Activated naive CD8-positive, alpha-beta T cell treated with anti-CD3 and anti-CD28 coated beads, Interleukin-2, amount 50 U/mL, for 24 hours (primary cell): ENCODE data around the gene PAM.
"Not testable (repeated sequence)": the region's sequence is repeated elsewhere in the genome, so short reads cannot be mapped to it uniquely, and the experiment has no call there.

ENCODE experiments used
- ATAC-seq: fragments of 150-1000 bp; cut with Tn5 transposase; one replicate; pipeline ENCODE4 v1.10.0; 2021
- DNase-seq: peaks from one replicate; pipeline ENCODE4 v3.0.0; 2021
- H3K27ac Mint-ChIP-seq: one replicate; pipeline ENCODE4 v1.8.0; 2021; ENCODE audit warnings: mild to moderate bottlenecking, mixed read lengths
- H3K27me3 Mint-ChIP-seq: one replicate; pipeline ENCODE4 v1.8.0; 2021; ENCODE audit warnings: mixed read lengths
- H3K36me3 Mint-ChIP-seq: one replicate; pipeline ENCODE4 v1.8.0; 2021; ENCODE audit warnings: low read depth, mixed read lengths
- H3K4me1 Mint-ChIP-seq: one replicate; pipeline ENCODE4 v1.8.0; 2021; ENCODE audit warnings: mixed read lengths
- H3K4me3 Mint-ChIP-seq: one replicate; pipeline ENCODE4 v1.8.0; 2021; ENCODE audit warnings: mild to moderate bottlenecking, moderate library complexity, mixed read lengths
- H3K9me3 Mint-ChIP-seq: one replicate; pipeline ENCODE4 v1.8.0; 2021; ENCODE audit warnings: mixed read lengths

The PAM gene

GRCh38 chr5:102986074-102986473, 231.0 kb downstream of the PAM start:
- Mint-ChIP-seq H3K4me3 (no peak overlapping the region), H3K36me3 (peaks cover 20% of the 10 kb centered on the region), H3K27ac (no peak overlapping the region), H3K27me3 (no peaks in the 10 kb centered on the region), H3K4me1 (no peaks in the 10 kb centered on the region), H3K9me3 (peaks cover 25% of the 10 kb centered on the region)
- DNase-seq (no peak), ATAC-seq (no peak)

- Mint-ChIP-seq H3K4me1 (no peaks in the 10 kb centered on the region), H3K27me3 (no peaks in the 10 kb centered on the region), H3K36me3 (peaks cover 7% of the 10 kb centered on the region), H3K9me3 (peaks cover 7% of the 10 kb centered on the region), H3K4me3 (no peak overlapping the region), H3K27ac (no peak overlapping the region)
- ATAC-seq (no peak), DNase-seq (no peak)
Measured at GRCh38 chr5:102988459-102988858, 233.4 kb downstream of the PAM start.

GRCh38 chr5:102991802-102992201, 236.7 kb downstream of the PAM start:
- H3K27me3 Mint-ChIP-seq: no peaks in the 10 kb centered on the region
- no peaks in the 10 kb centered on the region for H3K9me3 Mint-ChIP-seq
- ATAC-seq (no peak), DNase-seq (no peak)
- H3K36me3 Mint-ChIP-seq: peaks cover 16% of the 10 kb centered on the region
- H3K27ac Mint-ChIP-seq: no peak overlapping the region
- H3K4me1 Mint-ChIP-seq: no peaks in the 10 kb centered on the region
- H3K4me3 Mint-ChIP-seq: no peak overlapping the region

GRCh38 chr5:102996011-102996575, 241.0 kb downstream of the PAM start:
- no peak for DNase-seq
- Mint-ChIP-seq H3K4me1 (no peaks in the 10 kb centered on the region), H3K36me3 (peaks cover 23% of the 10 kb centered on the region), H3K27me3 (no peaks in the 10 kb centered on the region), H3K9me3 (no peaks in the 10 kb centered on the region), H3K27ac (no peak overlapping the region), H3K4me3 (no peak overlapping the region)
- ATAC-seq: no peak

- H3K27ac Mint-ChIP-seq: no peak overlapping the region
- no peaks in the 10 kb centered on the region for H3K27me3 Mint-ChIP-seq
- no peak overlapping the region for H3K4me3 Mint-ChIP-seq
Measured at GRCh38 chr5:102998224-102998623, 243.1 kb downstream of the PAM start.

GRCh38 chr5:102999191-102999590, 244.1 kb downstream of the PAM start:
- H3K9me3 Mint-ChIP-seq: no peaks in the 10 kb centered on the region

More at GRCh38 chr5:102998224-102998623, 243.1 kb downstream of the PAM start:
- no peaks in the 10 kb centered on the region for H3K4me1 Mint-ChIP-seq
- ATAC-seq (no peak), DNase-seq (no peak)
- H3K9me3 Mint-ChIP-seq: no peaks in the 10 kb centered on the region
- peaks cover 18% of the 10 kb centered on the region for H3K36me3 Mint-ChIP-seq

GRCh38 chr5:102999621-103000020, 244.5 kb downstream of the PAM start:
- not testable (repeated sequence) for ATAC-seq, H3K9me3 Mint-ChIP-seq, DNase-seq, H3K36me3 Mint-ChIP-seq, H3K27ac Mint-ChIP-seq, H3K27me3 Mint-ChIP-seq, H3K4me3 Mint-ChIP-seq, H3K4me1 Mint-ChIP-seq

More at GRCh38 chr5:102999191-102999590, 244.1 kb downstream of the PAM start:
- no peaks in the 10 kb centered on the region for H3K27me3 Mint-ChIP-seq
- no peak for DNase-seq
- no peaks in the 10 kb centered on the region for H3K4me1 Mint-ChIP-seq
- H3K4me3 Mint-ChIP-seq: no peak overlapping the region
- ATAC-seq: no peak
- H3K36me3 Mint-ChIP-seq: peaks cover 12% of the 10 kb centered on the region
- no peak overlapping the region for H3K27ac Mint-ChIP-seq

- Mint-ChIP-seq H3K36me3 (peaks cover 9% of the 10 kb centered on the region), H3K4me1 (no peaks in the 10 kb centered on the region), H3K9me3 (no peaks in the 10 kb centered on the region), H3K4me3 (no peak overlapping the region), H3K27ac (no peak overlapping the region), H3K27me3 (no peaks in the 10 kb centered on the region)
- ATAC-seq: no peak
- no peak for DNase-seq
Measured at GRCh38 chr5:103000089-103000488, 245.0 kb downstream of the PAM start.

GRCh38 chr5:103003872-103004271, 248.8 kb downstream of the PAM start:
- no peak for DNase-seq
- ATAC-seq: no peak
- no peaks in the 10 kb centered on the region for H3K27me3 Mint-ChIP-seq
- H3K36me3 Mint-ChIP-seq: peaks cover 7% of the 10 kb centered on the region
- no peak overlapping the region for H3K4me3 Mint-ChIP-seq
- no peaks in the 10 kb centered on the region for H3K9me3 Mint-ChIP-seq
- H3K4me1 Mint-ChIP-seq: no peaks in the 10 kb centered on the region
- no peak overlapping the region for H3K27ac Mint-ChIP-seq

GRCh38 chr5:103005276-103005675, 250.2 kb downstream of the PAM start:
- H3K36me3 Mint-ChIP-seq: peaks cover 14% of the 10 kb centered on the region
- no peaks in the 10 kb centered on the region for H3K27me3 Mint-ChIP-seq
- DNase-seq: no peak

GRCh38 chr5:103006921-103007320, 251.8 kb downstream of the PAM start:
- H3K27ac Mint-ChIP-seq: no peak overlapping the region
- no peaks in the 10 kb centered on the region for H3K4me1 Mint-ChIP-seq
- ATAC-seq (no peak), DNase-seq (no peak)
- H3K27me3 Mint-ChIP-seq: no peaks in the 10 kb centered on the region
- H3K4me3 Mint-ChIP-seq: no peak overlapping the region
- peaks cover 23% of the 10 kb centered on the region for H3K36me3 Mint-ChIP-seq
- H3K9me3 Mint-ChIP-seq: no peaks in the 10 kb centered on the region

More at GRCh38 chr5:103005276-103005675, 250.2 kb downstream of the PAM start:
- no peak overlapping the region for H3K27ac Mint-ChIP-seq
- ATAC-seq: no peak
- H3K4me1 Mint-ChIP-seq: no peaks in the 10 kb centered on the region
- no peaks in the 10 kb centered on the region for H3K9me3 Mint-ChIP-seq
- H3K4me3 Mint-ChIP-seq: no peak overlapping the region

GRCh38 chr5:103010168-103010567, 255.1 kb downstream of the PAM start:
- Mint-ChIP-seq H3K27me3 (no peaks in the 10 kb centered on the region), H3K36me3 (peaks cover 41% of the 10 kb centered on the region), H3K9me3 (no peaks in the 10 kb centered on the region), H3K4me1 (no peaks in the 10 kb centered on the region), H3K27ac (no peak overlapping the region), H3K4me3 (no peak overlapping the region)
- ATAC-seq: no peak
- DNase-seq: no peak

- Mint-ChIP-seq H3K27ac (no peak overlapping the region), H3K4me1 (no peaks in the 10 kb centered on the region), H3K36me3 (peaks cover 49% of the 10 kb centered on the region), H3K9me3 (no peaks in the 10 kb centered on the region), H3K4me3 (no peak overlapping the region), H3K27me3 (no peaks in the 10 kb centered on the region)
- no peak for ATAC-seq
- no peak for DNase-seq
Measured at GRCh38 chr5:103013933-103014552, 258.9 kb downstream of the PAM start.

- no peak for DNase-seq
- no peak overlapping the region for H3K27ac Mint-ChIP-seq
- no peaks in the 10 kb centered on the region for H3K4me1 Mint-ChIP-seq
- H3K27me3 Mint-ChIP-seq: no peaks in the 10 kb centered on the region
- H3K36me3 Mint-ChIP-seq: peaks cover 45% of the 10 kb centered on the region
- H3K9me3 Mint-ChIP-seq: no peaks in the 10 kb centered on the region
- ATAC-seq: no peak
- H3K4me3 Mint-ChIP-seq: no peak overlapping the region
Measured at GRCh38 chr5:103014983-103015382, 259.9 kb downstream of the PAM start.

- no peak overlapping the region for H3K27ac Mint-ChIP-seq
- H3K4me3 Mint-ChIP-seq: no peak overlapping the region
- no peaks in the 10 kb centered on the region for H3K9me3 Mint-ChIP-seq
- H3K4me1 Mint-ChIP-seq: no peaks in the 10 kb centered on the region
- H3K36me3 Mint-ChIP-seq: peaks cover 43% of the 10 kb centered on the region
- no peaks in the 10 kb centered on the region for H3K27me3 Mint-ChIP-seq
- ATAC-seq (no peak), DNase-seq (no peak)
Measured at GRCh38 chr5:103016167-103016566, 261.1 kb downstream of the PAM start.
